CD14-positive monocyte (primary cell): ENCODE results near the gene MUC20. TPM values are rescaled to one million over a fixed set of nuclear protein-coding genes. Genes with fewer than 3 reads are reported as not detected.

Source experiments
- DNase-seq, 3 donors: peaks; one replicate each; pipeline ENCODE4 v3.0.0-alpha.2; 2011 to 2022
- H2AFZ ChIP-seq: 2 replicates; pipeline ENCODE4 v1.6.0; 2012; ENCODE audit warnings: mild to moderate bottlenecking, low read depth, low read length, inconsistent platforms; ENCODE audit not compliant: insufficient read depth, poor library complexity, severe bottlenecking
- H3K27ac ChIP-seq, 2 donors: 1 replicate in 1 of 2; 2 replicates in 1 of 2; pipeline ENCODE4 v1.5.1; 2012 to 2013; ENCODE audit warnings: low read length in 2 of 2, control low read depth in 1 of 2, inconsistent platforms in 1 of 2, low read depth in 1 of 2, mild to moderate bottlenecking in 1 of 2
- H3K27me3 ChIP-seq, 2 donors: one replicate each; pipeline versions ENCODE4 v1.6.0 to v1.6.1; 2011 to 2013; ENCODE audit warnings: low read length in 2 of 2; ENCODE audit not compliant: control insufficient read depth in 2 of 2, insufficient read depth in 2 of 2
- H3K36me3 ChIP-seq, 2 donors: replicated peaks in 1 of 2; 1 replicate in 1 of 2; 2 replicates in 1 of 2; pipeline versions ENCODE4 v1.5.1 to v1.6.1; 2012 to 2013; ENCODE audit warnings: low read length in 2 of 2, control low read depth in 1 of 2, inconsistent platforms in 1 of 2, mild to moderate bottlenecking in 1 of 2; ENCODE audit not compliant: insufficient read depth in 2 of 2, control insufficient read depth in 1 of 2
- H3K4me1 ChIP-seq, 2 donors: 1 replicate in 1 of 2; 2 replicates in 1 of 2; pipeline versions ENCODE4 v1.5.1 to v1.6.1; 2012 to 2013; ENCODE audit warnings: low read length in 2 of 2, control low read depth in 1 of 2, inconsistent platforms in 1 of 2, mild to moderate bottlenecking in 1 of 2, moderate library complexity in 1 of 2; ENCODE audit not compliant: insufficient read depth in 2 of 2, control insufficient read depth in 1 of 2
- H3K4me2 ChIP-seq: replicated peaks from 2 replicates; pipeline ENCODE3; 2012; ENCODE audit warnings: low read length, moderate library complexity, mild to moderate bottlenecking; ENCODE audit not compliant: poor library complexity, severe bottlenecking; ENCODE audit errors: extremely low read depth
- H3K4me3 ChIP-seq, 3 experiments: fragments of 200-600 bp in 1 of 3; sonication (generic) in 1 of 3; replicated peaks in 1 of 3; 1 replicate in 2 of 3; 2 replicates in 1 of 3; pipeline ENCODE4 v1.5.1; 2011 to 2013; ENCODE audit warnings: low read length in 3 of 3, mild to moderate bottlenecking in 3 of 3, control low read depth in 2 of 3, low read depth in 2 of 3, inconsistent platforms in 1 of 3, moderate library complexity in 1 of 3
- H3K79me2 ChIP-seq: 2 replicates; pipeline ENCODE4 v1.6.0; 2012; ENCODE audit warnings: mild to moderate bottlenecking, control low read depth, inconsistent platforms, low read length, moderate library complexity; ENCODE audit not compliant: insufficient read depth
- H3K9ac ChIP-seq: 2 replicates; pipeline ENCODE4 v1.6.0; 2017; ENCODE audit warnings: low read length, mild to moderate bottlenecking; ENCODE audit not compliant: insufficient read depth, poor library complexity, severe bottlenecking
- H3K9me3 ChIP-seq, 2 donors: replicated peaks in 1 of 2; 1 replicate in 1 of 2; 2 replicates in 1 of 2; pipeline versions ENCODE4 v1.5.1 to v1.6.1; 2012 to 2013; ENCODE audit warnings: low read length in 2 of 2, control low read depth in 1 of 2; ENCODE audit not compliant: control insufficient read depth in 1 of 2, insufficient read depth in 1 of 2
- H4K20me1 ChIP-seq: 2 replicates; pipeline ENCODE4 v1.6.0; 2012; ENCODE audit warnings: mild to moderate bottlenecking, low read length, control low read depth, moderate library complexity; ENCODE audit not compliant: insufficient read depth
- H3K27ac Mint-ChIP-seq, 7 donors: one replicate each; pipeline ENCODE4 v1.8.0; 2020; ENCODE audit warnings: mild to moderate bottlenecking in 7 of 7, mixed read lengths in 7 of 7, moderate library complexity in 6 of 7, inconsistent platforms in 2 of 7
- H3K27me3 Mint-ChIP-seq, 3 donors: one replicate each; pipeline ENCODE4 v1.8.0; 2021 to 2022; ENCODE audit warnings: low read depth in 3 of 3, mild to moderate bottlenecking in 3 of 3, mixed read lengths in 3 of 3, moderate library complexity in 3 of 3, inconsistent platforms in 1 of 3
- H3K36me3 Mint-ChIP-seq, 2 donors: one replicate each; pipeline ENCODE4 v1.8.0; 2020; ENCODE audit warnings: mixed read lengths in 2 of 2, inconsistent platforms in 1 of 2, mild to moderate bottlenecking in 1 of 2
- H3K4me1 Mint-ChIP-seq: one replicate; pipeline ENCODE4 v1.8.0; 2020; ENCODE audit warnings: mild to moderate bottlenecking, mixed read lengths
- H3K4me3 Mint-ChIP-seq, 2 donors: one replicate each; pipeline ENCODE4 v1.8.0; 2020; ENCODE audit warnings: mild to moderate bottlenecking in 2 of 2, mixed read lengths in 2 of 2, moderate library complexity in 1 of 2
- H3K9me3 Mint-ChIP-seq, 7 donors: one replicate each; pipeline ENCODE4 v1.8.0; 2020 to 2022; ENCODE audit warnings: mixed read lengths in 7 of 7, mild to moderate bottlenecking in 6 of 7, moderate library complexity in 6 of 7, inconsistent platforms in 2 of 7
- CTCF ChIP-seq: fragments of 200-600 bp; IDR thresholded peaks from one replicate; pipeline ENCODE4 v1.8.0; 2022; ENCODE audit warnings: antibody characterized with exemption, mild to moderate bottlenecking
- WGBS: methylation state at CpG from one replicate; pipeline ENCODE4 v1.1.5; 2013; ENCODE audit warnings: missing lambda C conversion rate; ENCODE audit not compliant: insufficient coverage; 5-methylcytosine and 5-hydroxymethylcytosine counted together
- intact Hi-C, 2 donors: fragments of 100-400 bp; cut with micrococcal nuclease; formaldehyde crosslinking; loops; one replicate each; pipeline versions ENCODE4 v1.15.0 to v1.15.1; 2023
- polyA plus RNA-seq, 3 donors: library from polyadenylated mRNA; depleted of rRNA in 1 of 3; unstranded in 2 of 3; stranded (reverse) in 1 of 3; fragments of 300-500 nt in 2 of 3; fragments of >200 nt in 1 of 3; fragmentation: Illumina TruSeq in 2 of 3; gene quantifications; 1 replicate in 2 of 3; 2 replicates in 1 of 3; pipeline ENCODE4 v1.2.3, GENCODE V29; 2012 to 2021

The MUC20 gene
- polyA plus RNA-seq, 3 donors: 5.4 TPM; not detected in 2

- Histone ChIP-seq H3K9ac (no peak overlapping the region), H3K9me3 (no peaks in the 10 kb centered on the region), H3K36me3 (peaks cover 7 to 8% of the 10 kb centered on the region in 2 donors), H3K4me2 (no peak overlapping the region), H3K27ac (no peak overlapping the region), H4K20me1 (no peaks in the 10 kb centered on the region), H3K4me1 (no peaks in the 10 kb centered on the region), H3K4me3 (no peak overlapping the region), H3K79me2 (no peaks in the 10 kb centered on the region), H2AFZ (no peak overlapping the region), H3K27me3 (no peaks in the 10 kb centered on the region)
- H3K27me3 Mint-ChIP-seq: peaks cover 9 to 12% (median 11%) of the 10 kb centered on the region in 3 donors
- H3K9me3 Mint-ChIP-seq: peaks cover 0 to 1% (median 0%) of the 10 kb centered on the region in 7 donors
- H3K4me3 Mint-ChIP-seq: no peak overlapping the region
- peak in 1 of 3 donors; percentile 64 for DNase-seq
- TF ChIP-seq CTCF: no peak
- peaks cover 4% of the 10 kb centered on the region for H3K4me1 Mint-ChIP-seq
- intact Hi-C loops: no loop called here
- peaks cover 13 to 18% of the 10 kb centered on the region in 2 donors for H3K36me3 Mint-ChIP-seq
- H3K27ac Mint-ChIP-seq: peak overlapping the region in 2 of 7 donors; percentile 0 to 16
- WGBS: 87% methylated on average over 14 of the region's 14 CpGs
Observed at GRCh38 chr3:195715583-195716266, 5.1 kb upstream of the MUC20 start.

GRCh38 chr3:195717416-195717815, 3.4 kb upstream of the MUC20 start:
- H3K4me1 Mint-ChIP-seq: peaks cover 4% of the 10 kb centered on the region
- DNase-seq: no peak
- 83% methylated on average over 9 of the region's 9 CpGs for WGBS
- H3K79me2 ChIP-seq: no peaks in the 10 kb centered on the region
- H3K4me3 ChIP-seq: no peak overlapping the region
- H3K4me1 ChIP-seq: no peaks in the 10 kb centered on the region
- peaks cover 0 to 4% of the 10 kb centered on the region in 2 donors for H3K36me3 ChIP-seq
- H3K27ac Mint-ChIP-seq: no peak overlapping the region
- H3K4me2 ChIP-seq: no peak overlapping the region
- no peaks in the 10 kb centered on the region for H3K9me3 ChIP-seq
- H3K27me3 ChIP-seq: no peaks in the 10 kb centered on the region
- no peak overlapping the region for H3K27ac ChIP-seq
- H3K27me3 Mint-ChIP-seq: peaks cover 11 to 15% (median 11%) of the 10 kb centered on the region in 3 donors
- no peak overlapping the region for H3K9ac ChIP-seq
- TF ChIP-seq CTCF: no peak
- H3K4me3 Mint-ChIP-seq: no peak overlapping the region
- H3K36me3 Mint-ChIP-seq: peaks cover 8% of the 10 kb centered on the region in 2 donors
- no peak overlapping the region for H2AFZ ChIP-seq
- no peaks in the 10 kb centered on the region for H4K20me1 ChIP-seq
- peaks cover 0 to 1% (median 0%) of the 10 kb centered on the region in 7 donors for H3K9me3 Mint-ChIP-seq
- intact Hi-C loops: no loop called here
